Activated T-cell treated with anti-CD3 and anti-CD28 coated beads, Interleukin-2, amount 50 U/mL, for 4 hours (primary cell): Measurements from ENCODE around the gene BAG1. TPM values are rescaled to one million over a fixed set of nuclear protein-coding genes. Genes with fewer than 3 reads are reported as not detected.
A peak's percentile ranks its signal among the peaks of the same experiment; 100 is the strongest.

Experiments used
- ATAC-seq, 2 donors: fragments of 200-7000 bp; cut with Tn5 transposase; one replicate each; pipeline ENCODE4 v1.10.0; 2021
- DNase-seq: peaks from one replicate; pipeline ENCODE4 v3.0.0-alpha.2; 2020
- H3K27me3 Mint-ChIP-seq: one replicate; pipeline ENCODE4 v1.8.0; 2021; ENCODE audit warnings: low read depth, mixed read lengths
- H3K36me3 Mint-ChIP-seq: one replicate; pipeline ENCODE4 v1.8.0; 2022; ENCODE audit warnings: mixed read lengths; ENCODE audit not compliant: insufficient read depth
- H3K4me1 Mint-ChIP-seq: one replicate; pipeline ENCODE4 v1.8.0; 2021; ENCODE audit warnings: low read depth, mixed read lengths
- H3K4me3 Mint-ChIP-seq: one replicate; pipeline ENCODE4 v1.8.0; 2021; ENCODE audit warnings: mild to moderate bottlenecking, moderate library complexity, mixed read lengths
- H3K9me3 Mint-ChIP-seq: one replicate; pipeline ENCODE4 v1.8.0; 2021; ENCODE audit warnings: mixed read lengths
- total RNA-seq, 3 donors: library from RNA; stranded (reverse); gene quantifications; one replicate each; pipeline ENCODE4 v1.2.1, GENCODE V29; 2021

The BAG1 gene
- total RNA-seq, 3 donors from 2014 or later = 115 to 133 (median 117) TPM

GRCh38 chr9:33290247-33291030 is 25.9 kb upstream of the BAG1 start, which contains the start of gene NFX1:
TSS of gene NFX1 (plus strand) at chr9:33290516. CDS start at chr9:33290573, 57 bp downstream.
- ATAC-seq (peak; percentile 90 to 94), DNase-seq (peak; percentile 97)
- Mint-ChIP-seq H3K4me3 (peak within 1 kb of the TSS; percentile 98), H3K27me3 (no peaks in the 10 kb centered on the region), H3K4me1 (peaks cover 58% of the 10 kb centered on the region), H3K9me3 (no peaks in the 10 kb centered on the region), H3K36me3 (peaks cover 27% of the 10 kb centered on the region)

DNA sequence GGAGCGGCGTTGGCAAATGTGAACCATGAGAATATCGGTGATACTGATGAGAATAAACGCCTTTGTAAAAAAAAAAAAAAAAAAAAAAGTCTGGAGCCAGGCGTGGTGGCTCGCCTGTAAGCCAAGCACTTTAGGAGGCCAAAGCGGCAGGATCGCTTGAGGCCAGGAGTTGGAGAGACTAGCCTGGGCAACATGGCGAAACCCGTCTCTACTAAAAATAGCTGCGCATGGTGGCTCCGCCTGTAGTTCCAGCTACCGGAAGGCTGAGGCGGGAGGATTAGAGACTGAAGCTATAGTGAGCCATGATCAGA is 25.4 kb upstream of the BAG1 start:
- ATAC-seq = no peak
- Mint-ChIP-seq H3K4me1 (peaks cover 55% of the 10 kb centered on the region), H3K27me3 (no peaks in the 10 kb centered on the region), H3K4me3 (peak overlapping the region; percentile 98), H3K9me3 (no peaks in the 10 kb centered on the region), H3K36me3 (peaks cover 25% of the 10 kb centered on the region)
- DNase-seq = no peak

- Mint-ChIP-seq H3K9me3 (no peaks in the 10 kb centered on the region), H3K4me3 (peak overlapping the region; percentile 98), H3K4me1 (peaks cover 51% of the 10 kb centered on the region), H3K36me3 (peaks cover 21% of the 10 kb centered on the region), H3K27me3 (no peaks in the 10 kb centered on the region)
- peak; percentile 25 for DNase-seq
- ATAC-seq = no peak
Measured at GRCh38 chr9:33289496-33289895, 25.0 kb upstream of the BAG1 start.

DNA sequence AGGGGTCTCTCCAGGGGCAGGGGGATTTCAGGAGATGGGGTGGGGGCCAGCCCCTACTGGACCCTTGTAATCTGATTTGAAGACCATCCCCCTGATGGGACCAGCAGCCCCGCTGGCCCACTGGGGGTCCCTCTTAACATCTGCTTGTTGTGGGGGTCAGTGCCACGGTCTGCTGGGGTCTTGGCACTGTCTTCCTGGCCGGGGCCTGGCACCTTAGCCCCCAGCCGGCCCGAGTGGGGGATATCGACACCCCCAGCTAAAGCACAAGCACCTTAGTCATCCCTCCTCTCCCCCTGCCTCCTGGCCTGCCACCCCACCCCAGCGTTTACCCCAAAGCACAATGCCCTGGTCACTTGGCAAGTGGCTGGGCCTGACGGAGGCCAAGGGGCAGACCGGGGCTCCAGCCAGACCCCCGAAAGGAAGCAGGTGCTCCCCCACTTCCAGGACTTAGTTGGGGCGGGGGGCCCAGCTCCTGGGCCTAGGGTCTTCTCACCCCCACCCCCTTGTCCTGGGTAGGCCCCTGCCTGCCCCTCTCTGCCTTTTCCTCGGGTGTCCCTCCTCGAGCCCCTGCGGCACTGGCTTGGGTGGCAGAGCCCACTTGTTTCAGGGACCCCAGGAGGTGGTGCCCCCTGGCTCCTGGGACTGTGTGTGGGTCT is 24.4 kb upstream of the BAG1 start:
- H3K27me3 Mint-ChIP-seq = no peaks in the 10 kb centered on the region
- ATAC-seq (no peak), DNase-seq (no peak)
- peaks cover 17% of the 10 kb centered on the region for H3K36me3 Mint-ChIP-seq
- no peaks in the 10 kb centered on the region for H3K9me3 Mint-ChIP-seq
- peaks cover 45% of the 10 kb centered on the region for H3K4me1 Mint-ChIP-seq
- H3K4me3 Mint-ChIP-seq = no peak overlapping the region

GRCh38 chr9:33288235-33288634 is 23.7 kb upstream of the BAG1 start:
- Mint-ChIP-seq H3K27me3 (no peaks in the 10 kb centered on the region), H3K9me3 (no peaks in the 10 kb centered on the region), H3K36me3 (peaks cover 14% of the 10 kb centered on the region), H3K4me1 (peaks cover 40% of the 10 kb centered on the region), H3K4me3 (no peak overlapping the region)
- DNase-seq = no peak
- ATAC-seq = no peak

DNA sequence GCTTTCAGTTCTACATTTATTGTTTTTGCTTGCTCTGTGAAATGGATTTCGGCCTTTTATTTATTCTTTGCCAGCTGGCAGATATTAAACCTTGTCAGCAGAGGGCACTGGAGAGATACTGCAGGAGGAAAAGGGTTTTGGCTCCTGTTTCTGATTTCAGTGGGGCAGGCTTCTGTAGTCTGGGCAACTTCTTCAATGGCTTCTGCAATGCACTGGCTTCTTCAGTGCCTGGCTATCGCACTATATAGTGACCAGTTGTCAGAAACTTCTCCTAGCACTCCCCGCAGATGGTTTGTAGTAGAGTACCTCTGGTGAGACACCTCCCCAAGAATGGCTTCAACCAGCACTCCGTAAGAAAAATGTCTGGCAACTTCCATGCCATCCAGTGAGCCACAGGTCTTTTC is 22.6 kb upstream of the BAG1 start:
- Mint-ChIP-seq H3K36me3 (peaks cover 6% of the 10 kb centered on the region), H3K4me3 (peak overlapping the region; percentile 19), H3K4me1 (peaks cover 29% of the 10 kb centered on the region), H3K9me3 (no peaks in the 10 kb centered on the region), H3K27me3 (no peaks in the 10 kb centered on the region)
- DNase-seq (peak; percentile 26), ATAC-seq (no peak)

DNA sequence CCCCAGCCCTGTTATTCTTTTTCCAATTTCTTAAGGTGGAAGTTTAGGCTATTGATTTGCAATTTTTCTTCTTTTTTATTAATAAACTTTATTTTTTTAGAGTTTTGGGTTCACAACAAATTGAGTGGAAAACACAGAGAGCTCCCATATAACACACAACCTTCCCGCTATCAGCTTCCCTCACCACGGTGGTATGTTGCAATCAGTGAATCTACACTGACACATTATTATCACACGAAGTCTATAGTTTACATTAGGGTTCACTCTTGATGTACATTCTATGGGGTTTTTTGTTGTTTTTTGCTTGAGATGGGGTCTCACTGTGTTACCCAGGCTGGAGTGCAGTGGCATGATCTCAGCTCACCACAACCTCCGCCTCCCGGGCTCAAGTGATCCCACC is 21.0 kb upstream of the BAG1 start:
- DNase-seq (no peak), ATAC-seq (no peak)
- Mint-ChIP-seq H3K27me3 (no peaks in the 10 kb centered on the region), H3K36me3 (peaks cover 6% of the 10 kb centered on the region), H3K4me3 (no peak overlapping the region), H3K9me3 (no peaks in the 10 kb centered on the region), H3K4me1 (peaks cover 14% of the 10 kb centered on the region)

GRCh38 chr9:33277484-33277883 is 13.0 kb upstream of the BAG1 start:
- Mint-ChIP-seq H3K36me3 (peaks cover 27% of the 10 kb centered on the region), H3K9me3 (no peaks in the 10 kb centered on the region), H3K27me3 (no peaks in the 10 kb centered on the region), H3K4me1 (peaks cover 5% of the 10 kb centered on the region), H3K4me3 (no peak overlapping the region)
- ATAC-seq (no peak), DNase-seq (no peak)

GRCh38 chr9:33273972-33274328 is 9.4 kb upstream of the BAG1 start:
- H3K36me3 Mint-ChIP-seq = peaks cover 41% of the 10 kb centered on the region

DNA sequence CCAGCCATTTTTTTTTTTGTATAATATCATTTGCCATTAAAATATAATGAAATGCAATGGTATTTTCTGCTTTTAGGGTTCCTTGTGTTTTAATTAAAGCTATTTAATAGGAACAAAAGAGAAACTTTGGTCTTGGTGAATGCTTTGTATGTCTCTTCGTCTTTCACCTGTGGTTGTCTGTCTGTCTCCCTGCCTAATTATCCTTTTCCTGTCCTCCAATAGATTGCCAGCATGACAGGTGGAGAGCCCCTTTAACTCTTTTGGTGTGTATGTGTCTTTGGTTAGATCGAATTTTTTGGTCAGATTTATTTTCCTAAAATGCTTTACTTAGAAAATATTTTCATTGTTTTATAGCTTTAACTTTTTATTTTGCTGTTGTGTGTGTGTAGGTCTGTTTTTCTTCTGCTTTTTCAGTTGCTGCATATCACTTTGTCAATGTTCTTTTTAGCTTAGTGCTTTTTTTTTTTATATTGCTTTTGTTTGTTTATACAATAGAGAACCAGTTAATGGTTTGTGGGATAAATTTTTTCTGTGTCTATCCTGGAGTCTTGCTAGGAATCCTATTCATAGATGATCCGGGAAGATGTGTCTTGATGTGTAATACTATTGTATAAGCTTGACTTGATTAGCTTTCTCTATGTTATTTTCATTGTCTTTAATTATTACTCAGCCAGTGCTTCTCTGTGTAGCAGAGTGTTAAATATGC is 8.9 kb upstream of the BAG1 start:
- Mint-ChIP-seq H3K27me3 (no peaks in the 10 kb centered on the region), H3K9me3 (no peaks in the 10 kb centered on the region), H3K4me3 (no peak overlapping the region), H3K36me3 (peaks cover 44% of the 10 kb centered on the region), H3K4me1 (peaks cover 6% of the 10 kb centered on the region)
- ATAC-seq (no peak), DNase-seq (no peak)

More at GRCh38 chr9:33273972-33274328, 9.4 kb upstream of the BAG1 start:
- peaks cover 6% of the 10 kb centered on the region for H3K4me1 Mint-ChIP-seq
- no peak for ATAC-seq
- H3K4me3 Mint-ChIP-seq = no peak overlapping the region
- no peaks in the 10 kb centered on the region for H3K27me3 Mint-ChIP-seq
- DNase-seq = no peak
- no peaks in the 10 kb centered on the region for H3K9me3 Mint-ChIP-seq

DNA sequence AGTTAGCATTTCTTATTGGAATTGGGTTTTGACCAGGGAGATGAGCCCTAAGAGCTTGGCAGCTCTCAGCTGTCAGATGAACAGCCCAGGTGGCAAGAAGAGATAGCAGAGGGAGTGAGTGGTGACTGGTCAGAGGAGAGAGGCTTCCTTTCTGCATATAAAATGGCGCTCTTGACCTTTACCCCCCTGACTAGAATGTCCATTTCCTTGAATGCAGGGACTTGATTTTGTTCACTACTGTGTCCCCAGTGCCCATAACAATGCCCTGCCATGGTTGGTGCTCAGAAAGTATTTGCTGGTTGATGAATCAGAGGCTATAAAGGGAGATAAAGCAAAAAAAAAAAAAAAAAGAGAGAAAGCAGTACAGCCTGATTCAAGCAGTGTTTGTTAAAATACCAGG is 7.6 kb upstream of the BAG1 start:
- no peaks in the 10 kb centered on the region for H3K27me3 Mint-ChIP-seq
- no peak for ATAC-seq
- H3K4me3 Mint-ChIP-seq = no peak overlapping the region
- peaks cover 12% of the 10 kb centered on the region for H3K4me1 Mint-ChIP-seq
- H3K9me3 Mint-ChIP-seq = no peaks in the 10 kb centered on the region
- DNase-seq = no peak
- H3K36me3 Mint-ChIP-seq = peaks cover 44% of the 10 kb centered on the region

DNA sequence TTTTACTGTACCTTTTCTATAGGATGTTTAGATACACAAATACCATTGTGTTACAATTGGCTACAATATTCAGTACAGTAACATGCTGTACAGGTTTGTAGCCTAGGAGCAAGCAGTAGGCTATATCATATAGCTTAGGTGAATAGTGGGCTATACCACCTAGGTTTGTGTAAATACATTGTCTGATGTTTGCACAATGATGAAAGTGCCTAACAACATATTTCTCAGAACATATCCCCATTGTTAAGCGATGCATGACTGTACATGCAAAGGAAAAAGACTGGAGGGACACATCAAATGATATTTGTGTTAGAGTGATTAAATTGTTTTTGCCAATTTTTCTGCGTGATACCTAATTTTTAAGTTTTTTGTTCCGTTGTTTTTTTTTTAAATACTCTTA is 5.6 kb upstream of the BAG1 start:
- DNase-seq (no peak), ATAC-seq (no peak)
- peaks cover 30% of the 10 kb centered on the region for H3K4me1 Mint-ChIP-seq
- H3K36me3 Mint-ChIP-seq = peaks cover 41% of the 10 kb centered on the region
- H3K9me3 Mint-ChIP-seq = no peaks in the 10 kb centered on the region
- no peaks in the 10 kb centered on the region for H3K27me3 Mint-ChIP-seq
- no peak overlapping the region for H3K4me3 Mint-ChIP-seq

DNA sequence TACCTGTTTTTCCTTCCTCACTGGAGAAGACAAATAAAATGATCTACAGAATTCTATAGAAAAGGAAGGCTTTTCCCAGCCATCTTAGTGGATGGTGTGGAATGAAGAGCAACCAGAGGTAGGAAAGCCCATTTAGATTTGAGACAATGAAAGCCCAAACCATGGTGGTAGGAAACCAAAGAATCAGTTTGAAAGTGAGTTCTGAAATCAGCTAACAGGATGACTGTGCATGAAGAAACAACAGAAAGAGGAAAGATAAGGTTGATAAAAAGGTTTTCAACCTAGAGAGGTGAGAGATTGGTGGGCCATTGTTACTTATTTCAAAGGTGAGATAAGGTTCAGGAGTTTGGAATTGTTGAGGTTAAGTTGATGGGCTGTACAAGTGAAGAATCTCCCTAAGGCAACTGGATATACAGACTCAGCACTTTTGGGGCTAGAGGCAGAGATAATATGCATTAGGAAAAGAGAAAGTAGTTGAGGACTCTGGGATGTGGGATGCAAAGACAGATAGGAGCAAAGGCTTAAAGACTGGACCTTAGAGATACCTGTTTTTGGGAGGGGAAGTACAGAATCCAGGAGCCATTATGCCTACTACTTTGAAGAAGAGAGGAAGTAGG is 2.8 kb upstream of the BAG1 start:
- no peaks in the 10 kb centered on the region for H3K27me3 Mint-ChIP-seq
- ATAC-seq = no peak
- H3K9me3 Mint-ChIP-seq = no peaks in the 10 kb centered on the region
- peaks cover 40% of the 10 kb centered on the region for H3K4me1 Mint-ChIP-seq
- H3K4me3 Mint-ChIP-seq = peak overlapping the region; percentile 2
- DNase-seq = no peak
- H3K36me3 Mint-ChIP-seq = peaks cover 43% of the 10 kb centered on the region

- no peak for DNase-seq
Measured at GRCh38 chr9:33265211-33265865, 830 bp upstream of the BAG1 start.

More at GRCh38 chr9:33265211-33265865, 830 bp upstream of the BAG1 start:
- no peaks in the 10 kb centered on the region for H3K9me3 Mint-ChIP-seq
- no peaks in the 10 kb centered on the region for H3K27me3 Mint-ChIP-seq
- peaks cover 41% of the 10 kb centered on the region for H3K4me1 Mint-ChIP-seq
- ATAC-seq = no peak
- peak overlapping the region; percentile 95 for H3K4me3 Mint-ChIP-seq
- H3K36me3 Mint-ChIP-seq = peaks cover 44% of the 10 kb centered on the region
